ENCODE measurements around the gene GPC6. TPM values are rescaled to one million over a fixed set of nuclear protein-coding genes. Genes with fewer than 3 reads are reported as not detected.

GPC6 gene
- total RNA-seq, 2 donors from 2014 or later, result 3.4 to 5.3 TPM

DNA sequence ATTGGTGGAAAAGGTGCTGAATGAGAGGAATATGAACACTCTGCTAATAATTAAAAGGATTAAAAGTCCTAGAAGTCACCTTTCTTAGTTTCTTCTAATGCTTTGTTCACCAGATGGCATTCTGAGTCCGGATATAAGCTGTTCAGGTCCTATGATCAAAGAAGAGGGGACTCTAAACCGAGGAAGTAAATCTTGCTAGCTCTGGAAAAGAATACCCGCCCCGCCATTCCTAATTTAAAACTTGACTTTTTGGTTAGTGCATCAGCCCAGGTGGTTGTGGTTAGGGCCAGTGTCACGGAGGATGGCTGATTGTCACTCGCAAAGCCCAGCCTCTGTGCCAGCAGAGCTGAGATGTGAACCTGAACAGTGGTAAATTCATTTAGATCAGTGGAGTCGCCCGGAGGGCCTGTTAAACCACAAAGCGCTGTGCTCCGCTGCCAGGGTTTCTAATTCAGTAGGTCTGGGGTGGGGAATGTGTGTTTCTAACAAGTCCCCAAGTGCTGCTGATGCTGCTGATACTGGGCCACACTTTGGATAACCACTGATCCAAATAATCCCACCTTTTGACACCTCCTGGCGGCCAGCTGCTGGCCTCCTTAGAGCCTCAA is 827.5 kb downstream of the GPC6 start:
- H3K4me3 ChIP-seq, result no peak overlapping the region
- H3K27ac ChIP-seq, result no peak overlapping the region
- intact Hi-C loops (cut with DNase I), result no loop called here
- H3K36me3 ChIP-seq, result no peaks in the 10 kb centered on the region
- TF ChIP-seq, protein P1, sequence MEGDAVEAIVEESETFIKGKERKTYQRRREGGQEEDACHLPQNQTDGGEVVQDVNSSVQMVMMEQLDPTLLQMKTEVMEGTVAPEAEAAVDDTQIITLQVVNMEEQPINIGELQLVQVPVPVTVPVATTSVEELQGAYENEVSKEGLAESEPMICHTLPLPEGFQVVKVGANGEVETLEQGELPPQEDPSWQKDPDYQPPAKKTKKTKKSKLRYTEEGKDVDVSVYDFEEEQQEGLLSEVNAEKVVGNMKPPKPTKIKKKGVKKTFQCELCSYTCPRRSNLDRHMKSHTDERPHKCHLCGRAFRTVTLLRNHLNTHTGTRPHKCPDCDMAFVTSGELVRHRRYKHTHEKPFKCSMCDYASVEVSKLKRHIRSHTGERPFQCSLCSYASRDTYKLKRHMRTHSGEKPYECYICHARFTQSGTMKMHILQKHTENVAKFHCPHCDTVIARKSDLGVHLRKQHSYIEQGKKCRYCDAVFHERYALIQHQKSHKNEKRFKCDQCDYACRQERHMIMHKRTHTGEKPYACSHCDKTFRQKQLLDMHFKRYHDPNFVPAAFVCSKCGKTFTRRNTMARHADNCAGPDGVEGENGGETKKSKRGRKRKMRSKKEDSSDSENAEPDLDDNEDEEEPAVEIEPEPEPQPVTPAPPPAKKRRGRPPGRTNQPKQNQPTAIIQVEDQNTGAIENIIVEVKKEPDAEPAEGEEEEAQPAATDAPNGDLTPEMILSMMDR (IDR thresholded peaks at IDR 0.05), result no peak
- TF ChIP-seq POLR2AphosphoS5 (IDR thresholded peaks at IDR 0.05) (no peak), POLR2A (IDR thresholded peaks at IDR 0.05) (no peak)
- H3K4me1 ChIP-seq (replicated peaks), result no peaks in the 10 kb centered on the region
- DNase-seq (ENCODE audit: low spot score), result no peak
- 78% methylated on average over 11 of the region's 11 CpGs for WGBS
- no peaks in the 10 kb centered on the region for H3K27me3 ChIP-seq (replicated peaks; ENCODE audit: insufficient read depth)
- no peaks in the 10 kb centered on the region for H3K9me3 ChIP-seq

DNA sequence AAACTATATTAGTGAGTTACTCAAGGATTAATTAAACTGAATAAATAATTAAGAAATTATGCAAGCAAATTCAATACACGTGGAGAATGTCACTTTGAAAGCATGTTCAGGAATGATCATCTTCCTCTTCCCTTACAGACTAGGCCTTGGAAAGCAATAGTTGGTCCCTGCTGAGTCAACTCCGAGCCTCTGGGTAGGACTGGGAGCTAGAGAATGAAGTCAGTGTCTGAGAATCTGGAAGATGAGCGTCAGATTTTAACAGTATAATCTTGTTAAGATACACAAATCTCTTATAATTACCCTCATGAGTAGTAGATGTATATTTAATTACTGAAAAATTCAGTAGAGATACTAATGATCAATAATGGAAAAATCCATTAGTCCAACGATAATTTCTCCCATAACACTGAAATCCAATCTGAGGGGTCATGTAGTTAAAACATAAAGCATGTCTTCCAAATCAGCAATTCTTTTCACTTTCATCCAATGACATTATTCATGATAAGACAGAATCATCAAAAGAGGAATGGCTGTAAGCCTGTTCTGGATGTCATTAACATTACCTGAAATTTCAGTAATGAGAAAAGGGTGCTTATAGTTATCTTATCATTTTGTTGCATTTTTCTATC is 829.9 kb downstream of the GPC6 start:
- intact Hi-C loops (cut with DNase I), result no loop called here
- TF ChIP-seq, protein P1 (IDR thresholded peaks at IDR 0.05), result no peak
- TF ChIP-seq POLR2AphosphoS5 (IDR thresholded peaks at IDR 0.05) (no peak), POLR2A (IDR thresholded peaks at IDR 0.05) (no peak)
- WGBS, result 83% methylated on average over 4 of the region's 4 CpGs
- no peaks in the 10 kb centered on the region for H3K36me3 ChIP-seq
- no peak for DNase-seq (ENCODE audit: low spot score)
- H3K27me3 ChIP-seq (replicated peaks; ENCODE audit: insufficient read depth), result no peaks in the 10 kb centered on the region
- H3K4me3 ChIP-seq, result no peak overlapping the region
- no peak overlapping the region for H3K27ac ChIP-seq
- no peaks in the 10 kb centered on the region for H3K9me3 ChIP-seq
- H3K4me1 ChIP-seq (replicated peaks), result no peaks in the 10 kb centered on the region

DNA sequence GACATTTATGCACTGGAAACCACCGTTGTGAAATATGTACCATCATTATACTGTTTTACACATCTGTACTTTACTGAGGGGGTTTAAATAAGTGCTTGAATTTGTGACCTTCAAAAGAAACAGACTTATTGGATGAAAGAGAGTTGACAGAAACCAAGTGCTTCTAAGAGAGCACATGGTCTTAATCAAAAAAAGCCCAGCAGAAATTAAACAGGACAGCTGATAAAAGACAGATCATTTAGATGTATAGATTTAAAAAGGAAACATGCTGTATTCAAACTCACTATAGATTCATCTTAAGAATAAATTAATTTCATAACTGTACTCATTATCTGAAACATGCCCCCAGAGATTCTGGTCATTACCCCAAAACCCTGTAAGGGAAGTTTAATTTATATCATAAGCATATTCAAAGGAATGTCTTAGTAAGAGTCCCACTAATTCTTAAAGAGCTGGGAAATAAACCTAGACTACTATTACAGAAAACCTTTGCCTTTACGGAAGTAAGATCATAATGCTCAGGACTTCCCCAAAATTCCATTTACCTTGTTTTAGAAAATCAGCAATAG is 831.1 kb downstream of the GPC6 start:
- Histone ChIP-seq H3K4me3 (no peak overlapping the region), H3K27ac (no peak overlapping the region), H3K4me1 (replicated peaks) (no peaks in the 10 kb centered on the region), H3K36me3 (no peaks in the 10 kb centered on the region), H3K27me3 (replicated peaks; ENCODE audit: insufficient read depth) (no peaks in the 10 kb centered on the region), H3K9me3 (no peaks in the 10 kb centered on the region)
- intact Hi-C loops (cut with DNase I), result no loop called here
- DNase-seq (ENCODE audit: low spot score), result no peak
- no peak for TF ChIP-seq POLR2AphosphoS5 (IDR thresholded peaks at IDR 0.05)
- no peak for TF ChIP-seq POLR2A (IDR thresholded peaks at IDR 0.05)
- TF ChIP-seq, protein P1 (IDR thresholded peaks at IDR 0.05), result no peak
- 62% methylated on average over 2 of the region's 2 CpGs for WGBS

- DNase-seq (ENCODE audit: low spot score), result no peak
- H3K4me3 ChIP-seq, result no peak overlapping the region
- intact Hi-C loops (cut with DNase I), result no loop called here
- TF ChIP-seq POLR2AphosphoS5 (IDR thresholded peaks at IDR 0.05) (no peak), POLR2A (IDR thresholded peaks at IDR 0.05) (no peak)
- TF ChIP-seq, protein P1 (IDR thresholded peaks at IDR 0.05), result no peak
- H3K9me3 ChIP-seq, result no peaks in the 10 kb centered on the region
- no peak overlapping the region for H3K27ac ChIP-seq
- no peaks in the 10 kb centered on the region for H3K36me3 ChIP-seq
- no peaks in the 10 kb centered on the region for H3K27me3 ChIP-seq (replicated peaks; ENCODE audit: insufficient read depth)
- 82% methylated on average over 2 of the region's 2 CpGs for WGBS
- H3K4me1 ChIP-seq (replicated peaks), result no peaks in the 10 kb centered on the region
These were observed 832.3 kb downstream of the GPC6 start for GRCh38 chr13:94058821-94059360.
